Measurements from ENCODE around the gene TRMT112.
"Not testable (repeated sequence)": the region's sequence is repeated elsewhere in the genome, so short reads cannot be mapped to it uniquely, and the experiment has no call there.

The TRMT112 gene

DNA sequence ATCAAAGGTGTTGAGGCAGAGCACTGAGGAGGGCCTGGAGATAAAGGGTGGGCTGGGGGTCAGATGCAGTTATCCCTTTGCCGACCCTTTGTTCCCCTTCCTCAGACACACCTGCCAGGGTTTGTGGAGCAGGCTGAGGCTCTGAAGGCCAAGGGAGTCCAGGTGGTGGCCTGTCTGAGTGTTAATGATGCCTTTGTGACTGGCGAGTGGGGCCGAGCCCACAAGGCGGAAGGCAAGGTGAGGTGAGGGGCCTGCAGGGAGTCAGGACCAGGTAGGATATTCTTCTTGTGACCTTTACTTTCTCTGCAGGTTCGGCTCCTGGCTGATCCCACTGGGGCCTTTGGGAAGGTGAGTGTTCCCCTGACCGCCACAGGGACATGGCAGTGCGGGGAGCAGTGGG lies 3.2 kb upstream of the TRMT112 start:
- TF ChIP-seq, protein P1, sequence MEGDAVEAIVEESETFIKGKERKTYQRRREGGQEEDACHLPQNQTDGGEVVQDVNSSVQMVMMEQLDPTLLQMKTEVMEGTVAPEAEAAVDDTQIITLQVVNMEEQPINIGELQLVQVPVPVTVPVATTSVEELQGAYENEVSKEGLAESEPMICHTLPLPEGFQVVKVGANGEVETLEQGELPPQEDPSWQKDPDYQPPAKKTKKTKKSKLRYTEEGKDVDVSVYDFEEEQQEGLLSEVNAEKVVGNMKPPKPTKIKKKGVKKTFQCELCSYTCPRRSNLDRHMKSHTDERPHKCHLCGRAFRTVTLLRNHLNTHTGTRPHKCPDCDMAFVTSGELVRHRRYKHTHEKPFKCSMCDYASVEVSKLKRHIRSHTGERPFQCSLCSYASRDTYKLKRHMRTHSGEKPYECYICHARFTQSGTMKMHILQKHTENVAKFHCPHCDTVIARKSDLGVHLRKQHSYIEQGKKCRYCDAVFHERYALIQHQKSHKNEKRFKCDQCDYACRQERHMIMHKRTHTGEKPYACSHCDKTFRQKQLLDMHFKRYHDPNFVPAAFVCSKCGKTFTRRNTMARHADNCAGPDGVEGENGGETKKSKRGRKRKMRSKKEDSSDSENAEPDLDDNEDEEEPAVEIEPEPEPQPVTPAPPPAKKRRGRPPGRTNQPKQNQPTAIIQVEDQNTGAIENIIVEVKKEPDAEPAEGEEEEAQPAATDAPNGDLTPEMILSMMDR (IDR thresholded peaks at IDR 0.05; ENCODE audit: insufficient read depth, low read depth, low read length, missing control alignments) = no peak
- no peak for DNase-seq (ENCODE audit: low read depth)
- H3K4me3 ChIP-seq (ENCODE audit: low read depth, low read length) = no peak overlapping the region

DNA sequence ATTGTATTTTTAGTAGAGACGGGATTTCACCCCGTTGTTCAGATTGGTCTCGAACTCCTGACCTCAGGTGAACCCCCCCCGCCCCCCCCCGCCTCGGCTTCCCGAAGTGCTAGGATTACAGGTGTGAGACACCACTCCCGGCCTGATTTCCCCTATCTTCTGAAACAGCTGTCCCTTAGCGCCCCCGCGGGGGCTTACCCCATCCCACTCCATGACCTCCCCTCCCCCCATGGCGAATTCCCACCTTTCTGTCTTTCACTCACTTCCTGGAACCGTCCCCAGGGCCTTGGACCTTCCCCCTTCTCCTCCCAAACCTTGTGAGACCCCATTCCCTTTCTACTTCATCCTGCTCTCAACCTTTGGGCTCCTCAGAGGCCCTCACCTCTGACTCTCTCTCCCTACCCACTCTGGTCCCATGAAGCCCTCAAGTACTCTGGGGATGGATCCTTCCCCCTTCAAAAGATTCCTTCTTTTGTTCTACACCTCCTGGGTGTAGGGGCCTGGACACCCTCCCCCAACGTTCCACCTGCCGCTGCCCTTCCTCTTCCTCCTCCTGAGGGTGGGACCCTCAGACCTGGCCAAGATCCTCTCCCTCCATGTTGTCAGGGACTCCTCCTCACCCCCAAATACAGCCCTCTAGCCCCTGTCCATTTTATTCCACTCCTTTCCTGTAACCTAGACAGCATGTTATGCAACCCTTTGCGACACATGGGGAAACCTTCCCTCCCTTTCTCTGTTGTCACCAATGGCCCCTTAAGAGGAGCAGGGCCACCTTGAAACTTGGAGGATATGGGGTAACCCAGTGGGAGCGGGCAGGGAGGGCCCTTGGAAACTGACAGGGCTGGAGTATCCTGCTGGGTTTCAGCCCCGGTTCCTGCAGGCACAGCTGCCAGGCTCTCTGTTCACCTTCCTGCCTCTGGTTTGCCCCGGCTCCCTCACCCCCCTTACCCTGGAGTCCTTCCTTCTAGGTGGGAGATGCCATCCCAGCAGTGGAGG lies 1.7 kb upstream of the TRMT112 start:
- peak overlapping the region; percentile 99 for H3K4me3 ChIP-seq (ENCODE audit: low read depth, low read length)
- DNase-seq (ENCODE audit: low read depth) = no peak
- TF ChIP-seq, protein P1 (IDR thresholded peaks at IDR 0.05; ENCODE audit: insufficient read depth, low read depth, low read length, missing control alignments) = no peak

DNA sequence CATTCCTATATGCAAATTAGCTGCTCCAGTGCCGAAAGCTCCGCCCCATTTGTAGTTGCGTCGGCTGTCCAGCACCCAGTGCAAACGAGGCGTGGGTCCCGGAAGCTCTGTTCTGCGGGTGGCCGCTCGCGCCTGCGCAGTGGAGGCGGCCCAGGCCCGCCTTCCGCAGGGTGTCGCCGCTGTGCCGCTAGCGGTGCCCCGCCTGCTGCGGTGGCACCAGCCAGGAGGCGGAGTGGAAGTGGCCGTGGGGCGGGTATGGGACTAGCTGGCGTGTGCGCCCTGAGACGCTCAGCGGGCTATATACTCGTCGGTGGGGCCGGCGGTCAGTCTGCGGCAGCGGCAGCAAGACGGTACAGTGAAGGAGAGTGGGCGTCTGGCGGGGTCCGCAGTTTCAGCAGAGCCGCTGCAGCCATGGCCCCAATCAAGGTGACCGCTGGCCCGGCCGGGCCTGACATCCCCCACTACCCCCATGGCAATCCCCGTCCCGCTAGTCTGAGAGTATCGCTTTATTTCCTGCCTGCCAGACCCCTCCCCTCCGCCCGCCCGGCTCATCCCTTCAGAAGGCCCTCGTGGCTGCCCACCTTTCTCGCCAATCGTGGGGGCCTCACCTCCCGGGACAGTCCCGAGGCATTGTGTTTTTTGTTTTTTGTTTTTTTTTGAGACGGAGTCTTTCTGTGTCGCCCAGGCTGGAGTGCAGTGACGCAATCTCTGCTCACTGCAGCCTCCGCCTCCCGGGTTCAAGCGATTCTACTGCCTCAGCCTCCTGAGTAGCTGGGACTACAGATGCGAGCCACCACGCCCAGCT lies 804 bp upstream of the TRMT112 start, which contains the start of gene PRDX5:
TSS of gene PRDX5 (plus strand) at position 161 of the 805 bp plus-strand sequence. CDS start at position 256, 95 bp downstream.
- peak; percentile 98 for DNase-seq (ENCODE audit: low read depth)
- H3K4me3 ChIP-seq (ENCODE audit: low read depth, low read length) = peak within 1 kb of the TSS; percentile 99
- TF ChIP-seq, protein P1 (IDR thresholded peaks at IDR 0.05; ENCODE audit: insufficient read depth, low read depth, low read length, missing control alignments) = peak; percentile 38

DNA sequence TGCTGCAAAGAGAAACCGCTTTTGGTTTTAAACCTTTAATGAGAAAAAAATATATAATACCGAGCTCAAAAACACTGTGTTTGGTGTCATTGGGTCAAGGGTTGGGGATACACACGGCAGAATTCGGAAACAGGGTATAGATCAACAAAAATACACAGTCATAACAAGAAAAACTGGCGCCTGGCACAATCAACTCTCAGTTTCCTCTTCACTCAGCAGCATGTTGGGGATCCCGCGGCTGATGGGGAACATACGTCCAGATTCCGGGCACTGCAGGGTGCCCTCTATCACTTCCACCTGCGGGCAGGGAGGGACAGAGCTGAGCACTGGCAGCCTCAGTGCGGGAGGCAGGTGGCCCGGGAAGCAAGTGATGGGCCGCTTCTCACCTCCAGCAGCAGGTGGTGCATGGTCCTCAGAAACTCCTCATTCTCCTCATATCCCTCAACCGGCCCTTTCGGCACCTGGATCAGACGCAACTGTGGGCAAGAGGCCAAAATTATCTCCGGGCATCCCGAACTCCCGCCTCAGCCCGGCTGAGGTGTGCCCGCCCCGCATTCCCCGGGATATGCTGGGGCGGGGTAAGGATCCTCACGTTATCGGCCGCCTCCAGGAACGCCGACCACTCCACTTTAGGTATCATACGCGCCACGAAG lies 561 bp downstream of the TRMT112 start:
- DNase-seq (ENCODE audit: low read depth) = peak; percentile 59
- TF ChIP-seq, protein P1 (IDR thresholded peaks at IDR 0.05; ENCODE audit: insufficient read depth, low read depth, low read length, missing control alignments) = peak; percentile 15
- peak overlapping the region; percentile 99 for H3K4me3 ChIP-seq (ENCODE audit: low read depth, low read length)

DNA sequence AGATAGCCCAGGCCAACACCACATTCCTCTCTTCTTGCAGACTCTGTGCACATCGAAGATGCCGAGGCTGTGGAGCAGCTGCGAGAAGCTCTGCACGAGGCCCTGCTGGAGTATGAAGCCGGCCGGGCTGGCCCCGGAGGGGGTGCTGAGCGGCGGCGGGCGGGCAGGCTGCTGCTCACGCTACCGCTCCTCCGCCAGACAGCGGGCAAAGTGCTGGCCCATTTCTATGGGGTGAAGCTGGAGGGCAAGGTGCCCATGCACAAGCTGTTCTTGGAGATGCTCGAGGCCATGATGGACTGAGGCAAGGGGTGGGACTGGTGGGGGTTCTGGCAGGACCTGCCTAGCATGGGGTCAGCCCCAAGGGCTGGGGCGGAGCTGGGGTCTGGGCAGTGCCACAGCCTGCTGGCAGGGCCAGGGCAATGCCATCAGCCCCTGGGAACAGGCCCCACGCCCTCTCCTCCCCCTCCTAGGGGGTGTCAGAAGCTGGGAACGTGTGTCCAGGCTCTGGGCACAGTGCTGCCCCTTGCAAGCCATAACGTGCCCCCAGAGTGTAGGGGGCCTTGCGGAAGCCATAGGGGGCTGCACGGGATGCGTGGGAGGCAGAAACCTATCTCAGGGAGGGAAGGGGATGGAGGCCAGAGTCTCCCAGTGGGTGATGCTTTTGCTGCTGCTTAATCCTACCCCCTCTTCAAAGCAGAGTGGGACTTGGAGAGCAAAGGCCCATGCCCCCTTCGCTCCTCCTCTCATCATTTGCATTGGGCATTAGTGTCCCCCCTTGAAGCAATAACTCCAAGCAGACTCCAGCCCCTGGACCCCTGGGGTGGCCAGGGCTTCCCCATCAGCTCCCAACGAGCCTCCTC lies 1.5 kb downstream of the TRMT112 start:
- not testable (repeated sequence) for DNase-seq (ENCODE audit: low read depth)
- H3K4me3 ChIP-seq (ENCODE audit: low read depth, low read length) = peak overlapping the region; percentile 99; the same call in 1 of the 2 replicates

DNA sequence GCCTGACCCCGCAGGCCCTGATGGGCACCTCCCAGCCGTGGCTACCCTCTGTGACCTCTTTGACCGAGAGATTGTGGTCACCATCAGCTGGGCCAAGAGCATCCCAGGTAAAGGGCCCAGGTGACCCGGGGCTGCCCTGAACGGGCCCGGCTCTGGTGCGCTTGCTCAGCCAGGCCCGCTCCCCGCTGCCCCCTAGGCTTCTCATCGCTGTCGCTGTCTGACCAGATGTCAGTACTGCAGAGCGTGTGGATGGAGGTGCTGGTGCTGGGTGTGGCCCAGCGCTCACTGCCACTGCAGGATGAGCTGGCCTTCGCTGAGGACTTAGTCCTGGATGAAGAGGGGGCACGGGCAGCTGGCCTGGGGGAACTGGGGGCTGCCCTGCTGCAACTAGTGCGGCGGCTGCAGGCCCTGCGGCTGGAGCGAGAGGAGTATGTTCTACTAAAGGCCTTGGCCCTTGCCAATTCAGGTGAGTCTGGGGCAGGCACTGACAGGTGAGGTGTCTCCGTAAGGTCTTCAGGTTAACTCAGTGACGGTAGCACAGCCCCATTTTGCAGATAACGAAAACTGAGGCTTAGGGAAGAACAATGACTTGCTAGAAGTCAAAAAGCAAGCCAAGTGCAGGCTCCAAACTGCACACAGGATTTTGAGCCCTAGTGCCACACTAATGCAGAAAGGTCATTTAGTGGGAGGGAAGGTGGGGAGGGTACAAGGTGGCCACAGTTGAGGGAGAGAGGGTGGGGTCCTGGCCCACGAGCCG lies 2.4 kb downstream of the TRMT112 start:
- H3K4me3 ChIP-seq (ENCODE audit: low read depth, low read length) = no peak overlapping the region
- DNase-seq (ENCODE audit: low read depth) = no peak
- TF ChIP-seq, protein P1 (IDR thresholded peaks at IDR 0.05; ENCODE audit: insufficient read depth, low read depth, low read length, missing control alignments) = no peak
